DMS53 (cell line): ENCODE results near the gene FAM227B.
"Not testable (repeated sequence)": the region's sequence is repeated elsewhere in the genome, so short reads cannot be mapped to it uniquely, and the experiment has no call there.

Experiments used
- DNase-seq: peaks from one replicate; lab custom pipeline; 2025; lab: John Stamatoyannopoulos, UW

FAM227B gene

GRCh38 chr15:49372366-49372765 is 248.3 kb downstream of the FAM227B start:
- DNase-seq = no peak

- DNase-seq = peak; percentile 38
These were observed 249.8 kb downstream of the FAM227B start for GRCh38 chr15:49370782-49371181.

- DNase-seq = no peak
These were observed 254.1 kb downstream of the FAM227B start for GRCh38 chr15:49366496-49366895.

- DNase-seq = no peak
These were observed 259.2 kb downstream of the FAM227B start for GRCh38 chr15:49361370-49361769.

DNA sequence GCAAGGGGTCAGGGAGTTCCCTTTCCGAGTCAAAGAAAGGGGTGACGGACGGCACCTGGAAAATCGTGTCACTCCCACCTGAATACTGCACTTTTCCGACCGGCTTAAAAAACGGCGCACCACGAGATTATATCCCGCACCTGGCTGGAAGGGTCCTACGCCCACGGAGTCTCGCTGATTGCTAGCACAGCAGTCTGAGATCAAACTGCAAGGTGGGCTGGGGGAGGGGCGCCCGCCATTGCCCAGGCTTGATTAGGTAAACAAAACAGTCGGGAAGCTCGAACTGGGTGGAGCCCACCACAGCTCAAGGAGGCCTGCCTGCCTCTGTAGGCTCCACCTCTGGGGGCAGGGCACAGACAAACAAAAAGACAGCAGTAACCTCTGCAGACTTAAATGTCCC is 266.2 kb downstream of the FAM227B start:
- not testable (repeated sequence) for DNase-seq

GRCh38 chr15:49343546-49343945 is 277.1 kb downstream of the FAM227B start:
- no peak for DNase-seq

DNA sequence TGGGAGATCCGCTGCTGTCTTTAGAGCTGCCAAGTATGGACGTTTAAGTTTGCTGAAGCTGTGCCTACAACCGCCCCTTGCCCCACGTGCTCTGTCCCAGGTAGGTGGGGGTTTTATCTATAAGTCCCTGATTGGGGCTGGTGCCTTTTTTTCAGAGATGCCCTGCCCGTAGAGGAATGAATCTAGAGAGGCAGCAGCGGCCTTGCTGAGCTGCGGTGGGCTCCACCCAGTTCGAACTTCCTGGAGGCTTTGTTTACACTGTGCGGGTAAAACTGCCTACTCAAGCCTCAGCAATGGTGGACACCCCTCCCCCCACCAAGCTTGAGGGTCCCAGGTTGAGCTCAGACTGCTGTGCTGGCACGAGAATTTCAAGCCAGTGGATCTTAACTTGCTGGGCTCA is 281.0 kb downstream of the FAM227B start:
- no peak for DNase-seq

DNA sequence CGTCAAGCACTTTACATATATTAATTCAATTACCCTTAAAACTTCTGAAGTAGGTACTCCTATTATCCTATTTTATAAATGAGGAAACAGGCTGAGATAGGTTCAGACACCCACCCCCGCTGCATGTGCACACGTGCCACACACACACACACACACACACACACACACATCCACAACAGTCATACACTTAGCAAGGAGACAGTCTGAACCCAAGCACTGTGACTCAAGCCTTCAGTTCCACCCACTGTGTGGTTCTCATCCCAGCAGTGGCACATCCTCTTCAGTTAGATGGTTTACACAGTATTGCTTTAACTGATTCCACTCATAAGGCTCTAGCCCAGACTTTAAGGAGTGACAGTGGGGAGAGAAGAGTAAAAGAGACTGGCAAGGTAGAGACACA is 288.7 kb downstream of the FAM227B start:
- no peak for DNase-seq

DNA sequence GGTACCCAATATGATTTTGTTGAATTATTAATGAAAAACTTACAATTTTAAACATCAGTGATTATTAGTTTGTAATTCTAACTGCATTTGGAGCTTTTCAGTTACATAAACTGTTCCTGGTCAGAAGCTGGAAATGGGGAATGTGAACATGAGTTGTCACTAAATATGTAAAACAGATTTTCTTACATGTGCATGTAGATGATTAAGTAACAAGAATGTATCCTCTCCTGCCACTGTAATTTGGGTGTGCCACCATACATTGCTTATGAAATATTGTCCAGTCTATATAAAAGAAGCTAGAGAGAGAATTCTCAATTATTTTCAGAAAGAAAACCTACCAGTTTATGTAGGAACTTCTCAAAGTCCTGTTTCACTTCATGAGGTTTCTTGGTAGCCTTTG is 289.2 kb downstream of the FAM227B start:
- no peak for DNase-seq

DNA sequence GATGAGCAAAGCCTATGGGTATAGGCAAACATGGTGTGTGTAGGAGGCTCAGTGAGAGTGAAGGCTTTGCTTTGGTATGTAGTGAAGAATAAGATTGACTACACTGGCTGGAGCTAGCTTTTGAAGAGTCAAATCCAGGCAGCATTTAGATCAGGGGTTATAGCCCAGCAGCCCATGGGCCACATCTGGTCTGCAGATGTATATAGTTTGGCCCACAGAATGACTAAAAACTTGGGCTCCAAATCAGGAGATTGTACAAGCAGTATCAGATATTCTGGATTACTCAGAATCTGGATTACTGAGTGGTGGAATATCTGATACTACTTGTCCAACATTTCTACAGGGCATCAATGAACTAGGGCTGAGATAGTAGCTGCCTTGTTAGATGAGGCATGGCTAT is 290.5 kb downstream of the FAM227B start:
- DNase-seq = no peak

DNA sequence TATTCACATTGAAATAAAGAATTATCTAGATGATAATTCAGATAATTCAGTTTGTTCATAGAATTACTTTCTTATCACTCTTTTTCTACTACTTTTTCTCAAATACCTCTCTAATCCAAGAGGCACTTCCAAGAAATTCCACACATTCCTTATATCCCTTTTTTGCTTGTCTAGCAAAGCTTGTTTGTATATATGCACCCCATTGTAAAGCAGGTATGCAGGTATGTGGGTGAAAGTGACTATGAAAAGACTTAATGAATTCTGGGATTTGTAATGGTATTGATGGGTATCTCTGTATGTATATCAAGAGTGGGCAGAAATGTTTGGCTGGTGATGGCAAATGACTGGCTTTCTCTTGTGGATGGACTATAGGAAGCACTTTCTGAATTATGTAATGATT is 291.7 kb downstream of the FAM227B start:
- DNase-seq = no peak

GRCh38 chr15:49327927-49328326 is 292.7 kb downstream of the FAM227B start:
- no peak for DNase-seq

DNA sequence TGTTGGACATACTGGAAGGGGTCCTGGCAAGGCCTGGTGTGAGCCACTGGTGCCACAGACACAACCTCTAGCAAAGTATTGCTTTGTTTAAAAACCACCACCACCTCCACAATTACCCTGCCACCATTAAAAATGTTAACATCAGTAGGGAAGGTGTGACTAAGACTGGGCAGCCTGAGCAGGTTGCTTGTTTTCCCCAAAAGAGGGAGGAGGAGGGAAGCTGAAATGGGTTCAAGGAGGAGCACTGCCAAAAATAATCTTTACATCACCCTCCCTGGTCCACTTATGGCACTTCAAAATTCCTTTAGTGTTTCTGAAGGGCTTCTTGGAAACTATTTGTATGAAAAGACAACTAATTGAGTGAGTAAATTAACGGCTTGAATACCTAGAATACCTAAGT is 297.4 kb downstream of the FAM227B start:
- DNase-seq = no peak

DNA sequence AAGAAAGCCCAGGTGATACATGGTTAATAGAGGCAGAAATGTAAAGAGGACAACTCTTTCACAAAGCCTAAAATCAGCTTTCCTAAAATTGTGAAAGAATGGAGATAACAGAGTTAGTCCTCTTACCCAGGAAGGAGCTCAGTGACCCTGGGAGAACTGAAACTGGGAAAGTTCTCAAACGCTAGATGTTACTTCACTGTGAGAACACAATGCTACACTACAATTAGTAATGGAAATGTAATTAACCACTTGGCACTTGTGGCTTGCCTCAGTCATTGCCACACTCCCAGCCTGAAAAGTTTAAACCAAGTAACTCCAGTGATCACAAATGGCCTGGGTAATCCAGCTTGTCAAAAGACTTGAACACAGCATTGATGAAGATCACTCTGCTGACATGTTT is 300.3 kb downstream of the FAM227B start:
- no peak for DNase-seq

DNA sequence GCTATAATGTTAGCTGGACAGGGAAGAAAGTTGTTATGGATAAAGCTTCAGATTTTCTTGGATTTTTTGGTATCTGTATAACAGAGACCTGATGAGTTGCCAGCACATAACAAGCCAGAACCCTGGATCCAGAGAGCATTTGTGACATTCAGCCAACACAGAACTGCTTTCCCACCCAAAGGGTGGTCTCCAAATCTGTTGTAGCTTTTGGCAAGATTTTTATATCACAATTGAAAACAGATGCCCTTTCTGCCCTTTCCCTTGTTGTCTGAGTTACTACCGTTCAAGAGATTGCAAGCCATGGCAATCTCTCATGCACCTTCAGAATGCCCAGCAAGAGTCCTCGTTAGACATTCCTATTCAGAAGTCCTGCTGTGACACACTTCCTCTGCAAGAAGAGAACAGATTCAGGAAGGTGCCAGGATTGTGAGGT is 305.2 kb downstream of the FAM227B start:
- no peak for DNase-seq

GRCh38 chr15:49314716-49315115 is 305.9 kb downstream of the FAM227B start:
- no peak for DNase-seq

GRCh38 chr15:49313650-49314049 is 307.0 kb downstream of the FAM227B start:
- DNase-seq = no peak

- DNase-seq = no peak
These were observed 310.7 kb downstream of the FAM227B start for GRCh38 chr15:49309889-49310288.

- no peak for DNase-seq
These were observed 311.9 kb downstream of the FAM227B start for GRCh38 chr15:49308686-49309085.

DNA sequence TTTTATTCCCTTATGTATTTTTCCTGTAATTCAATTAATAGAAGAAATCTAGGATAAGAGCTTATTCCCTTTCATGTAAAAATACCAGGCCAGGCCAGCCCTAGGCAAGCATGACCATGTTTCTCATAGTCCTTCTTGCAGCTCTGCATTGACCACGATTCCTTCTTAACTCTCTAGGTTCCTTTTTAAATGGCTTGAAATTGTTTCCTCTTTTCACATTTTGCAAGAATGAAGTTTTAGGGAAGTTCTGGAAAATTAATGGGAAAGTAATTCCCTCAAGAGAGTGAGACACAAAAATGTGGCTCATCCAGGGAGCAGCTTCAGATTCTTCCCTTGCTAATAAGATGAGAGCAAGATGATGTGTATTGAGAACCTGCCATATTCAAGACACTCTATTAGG is 314.1 kb downstream of the FAM227B start:
- DNase-seq = no peak

GRCh38 chr15:49303003-49303402 is 317.6 kb downstream of the FAM227B start:
- DNase-seq = no peak

- DNase-seq = no peak
These were observed 319.1 kb downstream of the FAM227B start for GRCh38 chr15:49301562-49301961.

GRCh38 chr15:49300856-49301255 is 319.8 kb downstream of the FAM227B start:
- DNase-seq = no peak

GRCh38 chr15:49297584-49297983 is 323.0 kb downstream of the FAM227B start:
- no peak for DNase-seq

DNA sequence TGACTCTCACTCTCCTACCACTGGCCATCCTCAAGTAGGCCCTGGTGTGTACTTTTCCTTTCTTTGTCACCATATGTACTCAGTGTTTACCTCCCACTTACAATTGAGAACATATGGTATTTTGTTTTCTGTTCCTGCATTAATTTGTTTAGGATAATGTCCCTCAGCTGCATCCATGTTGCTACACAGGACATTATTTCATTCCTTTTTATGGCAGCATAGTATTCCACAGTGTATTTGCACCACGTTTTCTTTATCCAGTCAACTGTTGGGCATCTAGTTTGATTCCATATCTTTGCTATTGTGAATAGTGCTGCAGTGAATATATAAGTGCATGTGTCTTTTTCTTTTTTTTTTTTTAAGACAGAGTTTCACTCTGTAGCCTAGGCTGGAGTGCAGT is 324.4 kb downstream of the FAM227B start:
- DNase-seq = no peak
